GM12878 (cell line): Measurements from ENCODE around the gene CNTNAP5. TPM values are rescaled to one million over a fixed set of nuclear protein-coding genes. Genes with fewer than 3 reads are reported as not detected.

Experiments used
- ATAC-seq: fragments of 200-7000 bp; cut with Tn5 transposase; 3 replicates; pipeline ENCODE4 v1.9.1; 2020; ENCODE audit warnings: mild to moderate bottlenecking, moderate library complexity
- BruUV-seq: library from RNA; stranded (reverse); fragments of 400-500 nt; replicated peaks from 2 replicates; lab custom pipeline; 2021; lab: Mats Ljungman, UMichigan
- CTCF ChIA-PET: fragments of 300-600 bp; sonication (Branson Sonifier 250); formaldehyde crosslinking; extraction: SDS; loops from one replicate; lab custom pipeline; 2021; ENCODE audit warnings: inconsistent platforms; lab: Yijun Ruan, JAX
- POLR2A ChIA-PET: fragments of 350-600 bp; formaldehyde crosslinking; extraction: SDS; loops from one replicate; lab custom pipeline; 2021; ENCODE audit warnings: inconsistent platforms; lab: Charles Lee
- RAD21 ChIA-PET: fragments of 300-600 bp; sonication (Branson Sonifier 250); formaldehyde crosslinking; loops from one replicate; lab custom pipeline; 2023; ENCODE audit warnings: antibody characterized with exemption; ENCODE audit not compliant: unreplicated experiment; lab: Charles Lee
- SMC1A ChIA-PET: fragments of 300-600 bp; sonication (Branson Sonifier 250); formaldehyde crosslinking; loops from one replicate; lab custom pipeline; 2023; ENCODE audit not compliant: unreplicated experiment, uncharacterized antibody; lab: Charles Lee
- DNase-seq: peaks from one replicate; pipeline ENCODE4 v3.0.0-alpha.2; 2011; ENCODE audit warnings: low read depth, low spot score
- FAIRE-seq: peaks from 3 replicates; lab custom pipeline; 2011; peaks lifted over from hg19 to GRCh38; lab: Jason Lieb, UNC
- H2AFZ ChIP-seq: 2 replicates; pipeline ENCODE4 v1.6.0; 2011; ENCODE audit warnings: low read depth, low read length, control low read depth; ENCODE audit not compliant: control insufficient read depth
- H3K27ac ChIP-seq: 2 replicates; pipeline ENCODE4 v1.5.1; 2011; ENCODE audit warnings: control low read depth; ENCODE audit not compliant: control insufficient read depth, insufficient read depth
- H3K27me3 ChIP-seq, 2 experiments: replicated peaks in 1 of 2; 2 replicates each; pipeline versions ENCODE4 v1.6.0 to v1.6.1; 2011; ENCODE audit warnings: low read length in 1 of 2; ENCODE audit not compliant: control insufficient read depth in 2 of 2, insufficient read depth in 2 of 2
- H3K36me3 ChIP-seq, 2 experiments: 2 replicates each; pipeline ENCODE4 v1.5.1; 2011; ENCODE audit warnings: low read length in 1 of 2; ENCODE audit not compliant: control insufficient read depth in 2 of 2, insufficient read depth in 2 of 2
- H3K4me1 ChIP-seq: 2 replicates; pipeline ENCODE4 v1.6.1; 2011; ENCODE audit warnings: mild to moderate bottlenecking, low read length, moderate library complexity, mixed read lengths; ENCODE audit not compliant: control insufficient read depth, insufficient read depth
- H3K4me2 ChIP-seq: 2 replicates; pipeline ENCODE4 v1.6.0; 2011; ENCODE audit warnings: control low read depth; ENCODE audit not compliant: control insufficient read depth, insufficient read depth
- H3K4me3 ChIP-seq: fragments of 200-600 bp; sonication (generic); 2 replicates; pipeline ENCODE4 v1.5.1; 2016
- H3K79me2 ChIP-seq: 2 replicates; pipeline ENCODE4 v1.6.0; 2011; ENCODE audit warnings: low read length; ENCODE audit not compliant: control insufficient read depth, insufficient read depth
- H3K9ac ChIP-seq: 2 replicates; pipeline ENCODE4 v1.8.0; 2011; ENCODE audit warnings: low read length, control low read depth, mixed read lengths; ENCODE audit not compliant: control insufficient read depth, insufficient read depth
- H3K9me3 ChIP-seq: replicated peaks from 3 replicates; pipeline ENCODE4 v1.5.1; 2011; ENCODE audit warnings: mild to moderate bottlenecking, low read length; ENCODE audit not compliant: control insufficient read depth, insufficient read depth
- H4K20me1 ChIP-seq: 2 replicates; pipeline ENCODE4 v1.6.0; 2011; ENCODE audit not compliant: control insufficient read depth, insufficient read depth
- CHD1 ChIP-seq: IDR thresholded peaks from 2 replicates; pipeline ENCODE4 v1.6.1; 2012; ENCODE audit warnings: low read depth, low read length, improper control_type of control experiment
- EZH2 ChIP-seq: IDR thresholded peaks from 2 replicates; pipeline ENCODE4 v1.6.1; 2012; ENCODE audit warnings: low read depth, mild to moderate bottlenecking, control low read depth, inconsistent platforms, low read length, borderline replicate concordance; ENCODE audit not compliant: control insufficient read depth
- GATAD2B ChIP-seq: fragments of 450-650 bp; conservative IDR thresholded peaks from 2 replicates; pipeline ENCODE4 v1.6.1; 2017; ENCODE audit warnings: low read depth, mild to moderate bottlenecking, moderate library complexity
- MYB ChIP-seq: fragments of 150-350 bp; IDR thresholded peaks from 2 replicates; pipeline ENCODE4 v1.6.1; 2014; ENCODE audit warnings: mild to moderate bottlenecking, low read depth, low read length, borderline replicate concordance
- NBN ChIP-seq: fragments of 450-650 bp; IDR thresholded peaks from 2 replicates; pipeline ENCODE4 v1.6.1; 2016
- POLR2AphosphoS2 ChIP-seq: IDR thresholded peaks from 2 replicates; pipeline ENCODE4 v1.6.1; 2011; ENCODE audit warnings: low read depth, mild to moderate bottlenecking, low read length, improper control_type of control experiment, moderate library complexity
- SMAD1 ChIP-seq: fragments of 450-650 bp; IDR thresholded peaks from 2 replicates; pipeline ENCODE4 v1.6.1; 2018; ENCODE audit warnings: mild to moderate bottlenecking, low read depth; ENCODE audit not compliant: partially characterized antibody
- SPI1 ChIP-seq: IDR thresholded peaks from 2 replicates; pipeline ENCODE4 v1.6.1; 2011; ENCODE audit warnings: low read depth, mild to moderate bottlenecking, low read length, moderate library complexity, borderline replicate concordance; ENCODE audit not compliant: insufficient read depth
- TCF3 ChIP-seq: IDR thresholded peaks from 2 replicates; pipeline ENCODE4 v1.6.1; 2012; ENCODE audit warnings: low read depth, mild to moderate bottlenecking, low read length, borderline replicate concordance; ENCODE audit not compliant: insufficient read depth
- ZNF384 ChIP-seq: IDR thresholded peaks from 2 replicates; pipeline ENCODE4 v1.6.1; 2012; ENCODE audit warnings: low read depth, mild to moderate bottlenecking, low read length, improper control_type of control experiment, borderline replicate concordance
- in situ Hi-C: fragments of 300-500 bp; cut with MboI; formaldehyde crosslinking; loops from 9 replicates; pipeline ENCODE4 v1.14.3; 2018; ENCODE audit warnings: mixed read lengths
- intact Hi-C: fragments of 100-400 bp; cut with micrococcal nuclease; formaldehyde crosslinking; loops from one replicate; pipeline ENCODE4 v1.14.2; 2022; ENCODE audit not compliant: unreplicated experiment
- polyA plus RNA-seq, 11 experiments: library from polyadenylated mRNA; depleted of rRNA in 4 of 11; unstranded in 6 of 11; stranded (reverse) in 5 of 11; fragments of >200 nt; fragmentation: Nextera tagmentation in 4 of 11; fragmentation: Illumina TruSeq in 1 of 11; extraction: Ambion mirVana in 4 of 11; extraction: Trizol in 1 of 11; gene quantifications; 1 replicate in 1 of 11; 2 replicates in 10 of 11; pipeline versions ENCODE4 v1.2.1 to v1.2.3, GENCODE V29; 2011 to 2016; ENCODE audit warnings: inconsistent platforms in 2 of 11, missing spikeins in 2 of 11, low read depth in 1 of 11
- total RNA-seq, 4 experiments: library from RNA; depleted of rRNA in 3 of 4; stranded (reverse); fragments of >200 nt in 3 of 4; fragmentation: Illumina TruSeq in 1 of 4; extraction: Trizol in 1 of 4; gene quantifications; 2 replicates each; pipeline versions ENCODE4 v1.2.1 to v1.2.3, GENCODE V29; 2013 to 2021
- TF ChIP-seq, protein P1 (sequence below): fragments of 450-650 bp; IDR thresholded peaks from 2 replicates; pipeline ENCODE4 v1.6.1; 2017; ENCODE audit warnings: mild to moderate bottlenecking, moderate library complexity

The CNTNAP5 gene
- total and polyA plus RNA-seq, 10 of the 15 experiments (the other 5 are each of a cell fraction or from before 2014, with no cell fraction given), result not detected

DNA sequence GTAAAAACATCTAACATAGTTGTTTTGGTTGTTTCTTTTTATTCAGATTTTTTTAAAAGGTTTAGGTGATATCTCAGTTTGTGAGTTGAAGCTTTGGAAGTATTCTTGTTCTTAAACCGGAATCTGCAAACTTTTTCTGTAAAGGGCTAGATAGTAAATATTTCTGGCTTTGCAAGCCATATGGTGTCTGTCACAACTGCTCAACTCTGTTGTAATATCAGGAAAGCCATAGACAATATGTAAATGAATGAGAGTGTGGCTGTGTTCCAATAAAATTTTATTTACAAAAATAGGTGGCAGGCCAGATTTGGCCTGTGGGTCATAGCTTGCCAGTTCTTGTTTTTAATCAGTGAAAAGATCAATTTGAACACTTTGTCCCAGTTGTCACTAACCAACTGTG is 134.1 kb downstream of the CNTNAP5 start (continued):
- TF ChIP-seq, protein P1, sequence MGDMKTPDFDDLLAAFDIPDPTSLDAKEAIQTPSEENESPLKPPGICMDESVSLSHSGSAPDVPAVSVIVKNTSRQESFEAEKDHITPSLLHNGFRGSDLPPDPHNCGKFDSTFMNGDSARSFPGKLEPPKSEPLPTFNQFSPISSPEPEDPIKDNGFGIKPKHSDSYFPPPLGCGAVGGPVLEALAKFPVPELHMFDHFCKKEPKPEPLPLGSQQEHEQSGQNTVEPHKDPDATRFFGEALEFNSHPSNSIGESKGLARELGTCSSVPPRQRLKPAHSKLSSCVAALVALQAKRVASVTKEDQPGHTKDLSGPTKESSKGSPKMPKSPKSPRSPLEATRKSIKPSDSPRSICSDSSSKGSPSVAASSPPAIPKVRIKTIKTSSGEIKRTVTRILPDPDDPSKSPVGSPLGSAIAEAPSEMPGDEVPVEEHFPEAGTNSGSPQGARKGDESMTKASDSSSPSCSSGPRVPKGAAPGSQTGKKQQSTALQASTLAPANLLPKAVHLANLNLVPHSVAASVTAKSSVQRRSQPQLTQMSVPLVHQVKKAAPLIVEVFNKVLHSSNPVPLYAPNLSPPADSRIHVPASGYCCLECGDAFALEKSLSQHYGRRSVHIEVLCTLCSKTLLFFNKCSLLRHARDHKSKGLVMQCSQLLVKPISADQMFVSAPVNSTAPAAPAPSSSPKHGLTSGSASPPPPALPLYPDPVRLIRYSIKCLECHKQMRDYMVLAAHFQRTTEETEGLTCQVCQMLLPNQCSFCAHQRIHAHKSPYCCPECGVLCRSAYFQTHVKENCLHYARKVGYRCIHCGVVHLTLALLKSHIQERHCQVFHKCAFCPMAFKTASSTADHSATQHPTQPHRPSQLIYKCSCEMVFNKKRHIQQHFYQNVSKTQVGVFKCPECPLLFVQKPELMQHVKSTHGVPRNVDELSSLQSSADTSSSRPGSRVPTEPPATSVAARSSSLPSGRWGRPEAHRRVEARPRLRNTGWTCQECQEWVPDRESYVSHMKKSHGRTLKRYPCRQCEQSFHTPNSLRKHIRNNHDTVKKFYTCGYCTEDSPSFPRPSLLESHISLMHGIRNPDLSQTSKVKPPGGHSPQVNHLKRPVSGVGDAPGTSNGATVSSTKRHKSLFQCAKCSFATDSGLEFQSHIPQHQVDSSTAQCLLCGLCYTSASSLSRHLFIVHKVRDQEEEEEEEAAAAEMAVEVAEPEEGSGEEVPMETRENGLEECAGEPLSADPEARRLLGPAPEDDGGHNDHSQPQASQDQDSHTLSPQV, result no peak
- TF ChIP-seq CHD1 (no peak), NBN (no peak), MYB (no peak)

- DNase-seq, result no peak
- no peak overlapping the region for H3K4me3 ChIP-seq
- TF ChIP-seq TCF3 (no peak), NBN (no peak), POLR2AphosphoS2 (no peak), GATAD2B (no peak), ZNF384 (no peak), EZH2 (no peak), SPI1 (no peak), SMAD1 (no peak)
- FAIRE-seq, result no peak
- ATAC-seq, result no peak
- H3K4me2 ChIP-seq, result no peak overlapping the region
- no peak overlapping the region for H3K9ac ChIP-seq
- BruUV-seq, result no TSS peak
- POLR2A ChIA-PET, result no interaction called here
- H4K20me1 ChIP-seq, result no peaks in the 10 kb centered on the region
- in situ Hi-C loops (no loop called here), intact Hi-C loops (no loop called here)
- CTCF ChIA-PET, result interaction anchor here (0.7 kb wide), 1 partner anchor 165 kb away, joined by 3 read pairs; no protein-coding TSS in a partner anchor
- no peaks in the 10 kb centered on the region for H3K4me1 ChIP-seq
- H3K27ac ChIP-seq, result no peak overlapping the region
- no peaks in the 10 kb centered on the region for H3K36me3 ChIP-seq
- H3K79me2 ChIP-seq, result no peaks in the 10 kb centered on the region
- H2AFZ ChIP-seq, result no peak overlapping the region
- SMC1A ChIA-PET, result no interaction called here
- H3K27me3 ChIP-seq, result no peaks in the 10 kb centered on the region
- H3K9me3 ChIP-seq, result no peaks in the 10 kb centered on the region
- RAD21 ChIA-PET, result no interaction called here
These were observed 136.5 kb downstream of the CNTNAP5 start for GRCh38 chr2:124161542-124161941.
